GM12872 (cell line): ENCODE results near the gene EMC1.

Experiments
- TF ChIP-seq, protein P1 (sequence below): IDR thresholded peaks from 3 replicates; pipeline ENCODE4 v1.5.1; 2011; ENCODE audit warnings: low read depth, mild to moderate bottlenecking, low read length, moderate library complexity; ENCODE audit not compliant: insufficient read depth

EMC1 gene

DNA sequence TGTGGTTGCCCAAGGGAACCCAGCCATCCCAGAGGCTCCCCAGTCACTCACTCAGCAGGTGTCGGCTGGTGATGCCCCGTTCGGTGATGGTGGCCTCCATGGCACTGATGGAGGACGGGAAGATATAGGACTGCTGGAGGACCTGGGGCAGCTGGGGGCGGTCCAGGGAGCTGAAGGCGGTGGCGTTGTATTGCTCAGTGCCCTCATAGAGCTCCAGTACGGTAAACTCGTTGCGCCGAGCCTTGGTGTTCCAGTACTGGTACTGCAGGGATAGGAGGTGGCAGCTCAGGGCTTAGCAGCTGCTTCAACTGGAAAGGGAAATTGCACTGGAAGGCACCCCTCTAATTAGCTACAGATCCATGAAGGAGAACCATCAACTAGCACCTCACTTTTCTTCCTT lies 28.8 kb downstream of the EMC1 start:
- TF ChIP-seq, protein P1, sequence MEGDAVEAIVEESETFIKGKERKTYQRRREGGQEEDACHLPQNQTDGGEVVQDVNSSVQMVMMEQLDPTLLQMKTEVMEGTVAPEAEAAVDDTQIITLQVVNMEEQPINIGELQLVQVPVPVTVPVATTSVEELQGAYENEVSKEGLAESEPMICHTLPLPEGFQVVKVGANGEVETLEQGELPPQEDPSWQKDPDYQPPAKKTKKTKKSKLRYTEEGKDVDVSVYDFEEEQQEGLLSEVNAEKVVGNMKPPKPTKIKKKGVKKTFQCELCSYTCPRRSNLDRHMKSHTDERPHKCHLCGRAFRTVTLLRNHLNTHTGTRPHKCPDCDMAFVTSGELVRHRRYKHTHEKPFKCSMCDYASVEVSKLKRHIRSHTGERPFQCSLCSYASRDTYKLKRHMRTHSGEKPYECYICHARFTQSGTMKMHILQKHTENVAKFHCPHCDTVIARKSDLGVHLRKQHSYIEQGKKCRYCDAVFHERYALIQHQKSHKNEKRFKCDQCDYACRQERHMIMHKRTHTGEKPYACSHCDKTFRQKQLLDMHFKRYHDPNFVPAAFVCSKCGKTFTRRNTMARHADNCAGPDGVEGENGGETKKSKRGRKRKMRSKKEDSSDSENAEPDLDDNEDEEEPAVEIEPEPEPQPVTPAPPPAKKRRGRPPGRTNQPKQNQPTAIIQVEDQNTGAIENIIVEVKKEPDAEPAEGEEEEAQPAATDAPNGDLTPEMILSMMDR, result no peak

DNA sequence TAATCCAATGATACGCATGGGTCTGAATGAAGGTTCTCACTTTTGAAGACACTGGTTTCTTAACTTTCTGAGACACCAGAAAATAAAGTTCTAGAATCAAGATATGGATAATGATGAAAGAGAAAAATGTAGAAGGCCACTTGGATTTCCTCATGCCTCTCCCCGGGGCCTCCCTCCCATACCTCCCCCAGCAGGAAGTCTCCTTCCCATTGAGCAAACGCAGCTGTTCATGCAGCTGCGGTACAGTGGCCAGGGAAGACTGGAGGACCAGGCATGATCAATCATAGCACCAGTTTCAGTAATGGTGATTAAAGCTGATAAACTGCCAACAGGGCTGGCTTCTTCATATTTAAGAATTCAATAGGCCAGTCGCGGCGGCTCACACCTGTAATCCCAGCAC lies 30.3 kb downstream of the EMC1 start:
- TF ChIP-seq, protein P1, result no peak

DNA sequence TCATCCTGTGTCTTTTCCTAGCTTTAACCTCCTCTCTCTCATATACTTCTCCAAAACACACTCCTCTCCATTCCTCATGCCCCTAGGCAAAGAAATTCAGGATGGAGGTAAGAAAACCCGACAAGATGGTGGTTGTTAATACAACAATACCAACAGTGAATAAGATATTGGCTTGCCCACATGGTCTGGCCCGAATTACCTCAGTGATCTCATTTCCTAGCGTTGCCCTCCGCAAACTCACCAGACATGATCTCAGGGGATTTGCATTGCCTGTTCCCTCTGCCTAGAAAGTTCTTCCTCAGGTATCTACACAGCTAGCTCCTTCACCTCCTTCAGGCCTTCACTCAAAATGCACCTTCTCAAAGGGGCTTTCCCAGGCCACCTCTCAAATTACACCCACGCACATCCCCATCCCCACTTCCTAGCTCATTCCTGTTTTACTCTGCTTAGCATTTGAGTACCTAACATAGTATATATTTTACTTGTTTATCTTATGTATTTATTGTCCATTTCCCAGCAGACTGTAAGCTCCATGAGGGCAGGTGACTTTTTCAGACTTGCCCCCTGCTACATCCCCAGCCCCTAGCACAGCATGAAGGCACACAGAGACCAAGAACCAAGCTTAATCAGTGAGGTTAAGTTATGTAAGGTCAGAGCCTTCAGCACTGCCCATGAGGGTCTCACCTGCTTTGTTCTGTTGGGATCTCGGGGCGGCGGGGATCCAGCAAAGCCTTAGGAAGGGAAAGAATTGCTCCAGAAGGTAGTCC lies 31.1 kb downstream of the EMC1 start:
- TF ChIP-seq, protein P1, result no peak

DNA sequence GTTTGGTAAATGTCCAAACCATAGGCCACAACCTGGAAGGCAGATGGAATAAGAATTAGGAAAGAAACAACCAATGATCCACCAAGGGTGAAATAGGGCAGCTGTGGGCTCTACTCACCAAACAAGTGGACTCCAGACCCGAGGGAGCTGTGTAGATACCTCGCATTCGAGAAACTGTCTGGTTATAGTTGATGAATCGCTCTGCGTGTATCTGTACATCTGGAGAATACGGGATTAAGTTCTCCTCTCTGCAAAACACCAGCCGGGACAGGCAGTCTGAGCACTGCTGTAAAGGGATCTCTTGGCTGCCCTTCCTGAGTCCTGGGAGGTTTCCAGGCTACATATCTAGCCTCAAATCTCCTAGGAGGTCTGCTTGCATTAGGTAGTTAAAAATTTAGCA lies 31.9 kb downstream of the EMC1 start:
- TF ChIP-seq, protein P1, result no peak

DNA sequence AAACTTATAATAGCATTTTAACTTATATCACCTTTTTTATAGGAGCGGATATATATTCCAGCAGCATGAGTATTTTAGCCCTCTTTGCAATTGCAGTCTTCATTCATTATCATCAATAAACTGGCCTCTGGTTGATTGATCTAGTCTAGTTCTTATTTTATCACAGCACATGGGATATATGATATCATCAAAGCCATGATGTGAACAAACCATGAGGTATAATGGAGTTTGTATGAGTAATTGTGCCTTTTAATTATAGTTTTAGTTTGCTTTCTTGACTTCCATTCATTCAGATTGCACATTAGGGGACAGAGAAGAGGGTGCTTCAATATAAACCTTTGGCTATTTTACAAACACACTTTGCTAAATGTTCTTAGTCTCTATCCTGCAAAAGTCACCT lies 37.7 kb downstream of the EMC1 start:
- TF ChIP-seq, protein P1, result no peak

DNA sequence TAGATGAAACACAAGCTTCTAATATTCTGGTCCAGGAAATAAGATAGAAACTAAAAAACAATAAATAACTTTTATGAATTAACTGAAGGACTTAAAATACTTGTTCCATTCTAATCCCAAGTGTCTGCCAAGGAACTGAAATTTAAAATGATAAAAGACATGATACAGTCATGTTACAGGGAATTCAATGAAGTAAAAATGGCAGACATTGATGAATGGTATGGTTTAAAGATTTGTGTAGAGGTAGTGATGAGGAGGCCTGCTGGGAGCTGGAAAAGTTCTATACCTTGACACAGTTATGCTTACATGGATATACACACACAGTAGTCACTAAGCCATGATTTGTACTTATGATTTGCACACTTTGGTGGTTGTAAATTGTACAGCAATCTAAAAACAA lies 39.2 kb downstream of the EMC1 start:
- TF ChIP-seq, protein P1, result no peak

DNA sequence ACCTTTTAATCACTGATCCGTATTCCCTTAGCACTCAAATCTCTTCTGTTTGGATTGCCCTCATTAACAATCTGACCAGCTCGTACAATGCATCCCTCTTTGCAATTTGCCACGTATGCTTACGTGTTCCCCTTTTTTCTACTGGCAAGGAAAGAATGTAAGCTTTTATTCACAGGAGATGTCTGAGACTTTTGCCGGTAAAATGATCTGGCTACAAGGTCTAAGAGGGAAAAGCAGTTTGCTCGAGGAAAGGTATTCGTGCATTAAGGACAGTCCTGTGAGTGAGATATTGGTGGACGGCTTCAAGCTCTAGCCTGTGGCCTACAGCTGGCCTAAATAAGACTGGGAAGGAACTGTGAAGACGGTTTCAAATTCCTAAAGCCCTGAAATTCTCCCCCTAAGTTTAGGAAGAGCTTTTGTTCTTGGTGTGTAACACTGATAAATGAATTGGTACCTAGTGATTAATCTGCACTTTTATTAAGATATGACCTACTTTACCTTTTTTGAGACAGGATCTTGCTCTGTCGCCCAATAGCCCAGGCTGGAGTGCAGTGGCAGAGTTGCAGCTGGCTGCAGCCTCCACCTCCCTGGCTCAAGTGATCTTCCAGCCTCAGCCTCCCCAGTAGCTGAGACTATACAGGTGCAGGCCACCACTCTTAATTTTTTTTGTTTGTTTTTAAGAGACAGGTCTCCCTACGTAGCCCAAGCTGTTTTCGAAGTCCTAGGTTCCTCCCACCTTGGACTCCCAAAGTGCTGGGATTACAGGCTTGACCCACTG lies 40.4 kb downstream of the EMC1 start:
- TF ChIP-seq, protein P1, result no peak
